Measurements from ENCODE around the gene ZNF503. TPM values are rescaled to one million over a fixed set of nuclear protein-coding genes. Genes with fewer than 3 reads are reported as not detected.
"Not testable (repeated sequence)": the region's sequence is repeated elsewhere in the genome, so short reads cannot be mapped to it uniquely, and the experiment has no call there.

ZNF503 gene
- total RNA-seq, 2 experiments from 2014 or later: 0.33 to 0.42 TPM

- Mint-ChIP-seq H3K4me1 (no peaks in the 10 kb centered on the region), H3K27ac (no peak overlapping the region), H3K4me3 (no peak overlapping the region), H3K9me3 (peaks cover 11% of the 10 kb centered on the region), H3K36me3 (no peaks in the 10 kb centered on the region), H3K27me3 (peaks cover 6% of the 10 kb centered on the region)
- DNase-seq: no peak
Observed at GRCh38 chr10:75367901-75368300, 33.7 kb downstream of the ZNF503 start.

GRCh38 chr10:75367021-75367487, 34.5 kb downstream of the ZNF503 start:
- no peak for DNase-seq
- H3K9me3 Mint-ChIP-seq: peaks cover 11% of the 10 kb centered on the region
- H3K4me3 Mint-ChIP-seq: no peak overlapping the region
- H3K27me3 Mint-ChIP-seq: peaks cover 6% of the 10 kb centered on the region
- no peaks in the 10 kb centered on the region for H3K36me3 Mint-ChIP-seq
- H3K4me1 Mint-ChIP-seq: no peaks in the 10 kb centered on the region
- H3K27ac Mint-ChIP-seq: no peak overlapping the region

GRCh38 chr10:75363431-75363830, 38.1 kb downstream of the ZNF503 start:
- H3K27me3 Mint-ChIP-seq: peaks cover 3% of the 10 kb centered on the region
- no peak for DNase-seq
- H3K4me1 Mint-ChIP-seq: no peaks in the 10 kb centered on the region
- H3K4me3 Mint-ChIP-seq: no peak overlapping the region
- no peaks in the 10 kb centered on the region for H3K36me3 Mint-ChIP-seq
- no peak overlapping the region for H3K27ac Mint-ChIP-seq
- H3K9me3 Mint-ChIP-seq: no peaks in the 10 kb centered on the region

- H3K4me1 Mint-ChIP-seq, H3K36me3 Mint-ChIP-seq, H3K9me3 Mint-ChIP-seq, DNase-seq, H3K4me3 Mint-ChIP-seq, H3K27me3 Mint-ChIP-seq, H3K27ac Mint-ChIP-seq: not testable (repeated sequence)
Observed at GRCh38 chr10:75359876-75360275, 41.7 kb downstream of the ZNF503 start.

GRCh38 chr10:75358835-75359421, 42.6 kb downstream of the ZNF503 start:
- no peaks in the 10 kb centered on the region for H3K36me3 Mint-ChIP-seq
- H3K4me3 Mint-ChIP-seq: no peak overlapping the region
- peaks cover 3% of the 10 kb centered on the region for H3K27me3 Mint-ChIP-seq
- peaks cover 2% of the 10 kb centered on the region for H3K9me3 Mint-ChIP-seq
- H3K4me1 Mint-ChIP-seq: no peaks in the 10 kb centered on the region
- no peak overlapping the region for H3K27ac Mint-ChIP-seq
- DNase-seq: no peak

- H3K4me3 Mint-ChIP-seq: no peak overlapping the region
- no peak overlapping the region for H3K27ac Mint-ChIP-seq
- H3K36me3 Mint-ChIP-seq: no peaks in the 10 kb centered on the region
- peaks cover 2% of the 10 kb centered on the region for H3K9me3 Mint-ChIP-seq
- no peak for DNase-seq
- H3K27me3 Mint-ChIP-seq: no peaks in the 10 kb centered on the region
- no peaks in the 10 kb centered on the region for H3K4me1 Mint-ChIP-seq
Observed at GRCh38 chr10:75358132-75358531, 43.4 kb downstream of the ZNF503 start.

- H3K4me3 Mint-ChIP-seq: no peak overlapping the region
- no peaks in the 10 kb centered on the region for H3K4me1 Mint-ChIP-seq
- no peak overlapping the region for H3K27ac Mint-ChIP-seq
- no peak for DNase-seq
- H3K27me3 Mint-ChIP-seq: no peaks in the 10 kb centered on the region
- no peaks in the 10 kb centered on the region for H3K36me3 Mint-ChIP-seq
- H3K9me3 Mint-ChIP-seq: peaks cover 2% of the 10 kb centered on the region
Observed at GRCh38 chr10:75357500-75357899, 44.1 kb downstream of the ZNF503 start.

- Mint-ChIP-seq H3K27me3 (peaks cover 3% of the 10 kb centered on the region), H3K4me3 (no peak overlapping the region), H3K9me3 (peaks cover 2% of the 10 kb centered on the region), H3K27ac (no peak overlapping the region), H3K36me3 (no peaks in the 10 kb centered on the region), H3K4me1 (no peaks in the 10 kb centered on the region)
- DNase-seq: no peak
Observed at GRCh38 chr10:75356484-75356883, 45.1 kb downstream of the ZNF503 start.

GRCh38 chr10:75355706-75356105, 45.9 kb downstream of the ZNF503 start:
- Mint-ChIP-seq H3K9me3 (peaks cover 2% of the 10 kb centered on the region), H3K27me3 (peaks cover 3% of the 10 kb centered on the region), H3K27ac (no peak overlapping the region), H3K4me3 (no peak overlapping the region), H3K4me1 (no peaks in the 10 kb centered on the region), H3K36me3 (no peaks in the 10 kb centered on the region)
- DNase-seq: no peak

GRCh38 chr10:75353183-75353582, 48.4 kb downstream of the ZNF503 start:
- Mint-ChIP-seq H3K4me3 (no peak overlapping the region), H3K4me1 (no peaks in the 10 kb centered on the region), H3K27me3 (peaks cover 3% of the 10 kb centered on the region), H3K9me3 (peaks cover 2% of the 10 kb centered on the region), H3K36me3 (no peaks in the 10 kb centered on the region), H3K27ac (no peak overlapping the region)
- DNase-seq: no peak

GRCh38 chr10:75352650-75353049, 48.9 kb downstream of the ZNF503 start:
- Mint-ChIP-seq H3K4me1 (no peaks in the 10 kb centered on the region), H3K4me3 (no peak overlapping the region), H3K27ac (no peak overlapping the region), H3K36me3 (no peaks in the 10 kb centered on the region), H3K9me3 (peaks cover 2% of the 10 kb centered on the region), H3K27me3 (peaks cover 3% of the 10 kb centered on the region)
- DNase-seq: no peak

- peaks cover 2% of the 10 kb centered on the region for H3K9me3 Mint-ChIP-seq
- no peak overlapping the region for H3K4me3 Mint-ChIP-seq
- no peak for DNase-seq
- H3K27ac Mint-ChIP-seq: no peak overlapping the region
- H3K27me3 Mint-ChIP-seq: peaks cover 3% of the 10 kb centered on the region
- no peaks in the 10 kb centered on the region for H3K36me3 Mint-ChIP-seq
- no peaks in the 10 kb centered on the region for H3K4me1 Mint-ChIP-seq
Observed at GRCh38 chr10:75351637-75352036, 49.9 kb downstream of the ZNF503 start.

- Mint-ChIP-seq H3K4me3 (no peak overlapping the region), H3K9me3 (no peaks in the 10 kb centered on the region), H3K36me3 (no peaks in the 10 kb centered on the region), H3K4me1 (no peaks in the 10 kb centered on the region), H3K27me3 (peaks cover 3% of the 10 kb centered on the region), H3K27ac (no peak overlapping the region)
- no peak for DNase-seq
Observed at GRCh38 chr10:75350791-75351190, 50.8 kb downstream of the ZNF503 start.

Other genes with a start within 250 kb of the ZNF503 start
- gene VDAC2, start 191.0 kb downstream of the ZNF503 start, total RNA-seq: 100 to 1,000 TPM; 266 to 276 TPM
- 10 to 100 TPM; 54.7 to 58.6 TPM for gene COMTD1, start 165.8 kb downstream of the ZNF503 start, total RNA-seq
- gene LRMDA, start 29.9 kb upstream of the ZNF503 start, total RNA-seq: not detected